SK-N-SH (cell line): Measurements from ENCODE around the gene RASA4B.
"Not testable (repeated sequence)": the region's sequence is repeated elsewhere in the genome, so short reads cannot be mapped to it uniquely, and the experiment has no call there.

Experiments used
- MAX ChIP-seq: IDR thresholded peaks from 2 replicates; pipeline ENCODE4 v1.4.0; 2012; ENCODE audit warnings: low read depth
- TF ChIP-seq, protein P1 (sequence below): fragments of 200-600 bp; sonication (generic); IDR thresholded peaks from 2 replicates; pipeline ENCODE4 v1.6.1; 2017; ENCODE audit warnings: antibody characterized with exemption, mild to moderate bottlenecking, moderate library complexity

DNA sequence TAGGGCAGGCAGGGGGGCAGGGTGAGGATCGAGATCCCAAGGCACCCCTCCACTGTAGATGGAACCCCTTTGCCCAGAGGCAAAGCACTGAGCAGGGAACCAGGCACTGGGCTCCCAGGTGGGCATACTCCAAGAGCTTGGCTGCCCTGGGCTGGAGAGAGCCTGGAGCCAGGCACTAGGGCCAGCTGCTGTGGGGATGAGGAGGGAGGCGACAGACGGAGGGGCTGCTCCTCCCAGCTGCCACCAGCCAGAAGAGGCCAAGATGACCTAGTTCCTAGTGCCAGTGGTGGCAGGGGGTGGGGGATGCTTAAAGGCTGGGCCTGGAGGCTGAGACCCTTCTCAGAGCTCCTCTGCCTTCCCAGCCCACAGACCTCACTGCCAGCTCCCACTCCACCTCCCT, 1.7 kb downstream of the RASA4B start:
- TF ChIP-seq, protein P1, sequence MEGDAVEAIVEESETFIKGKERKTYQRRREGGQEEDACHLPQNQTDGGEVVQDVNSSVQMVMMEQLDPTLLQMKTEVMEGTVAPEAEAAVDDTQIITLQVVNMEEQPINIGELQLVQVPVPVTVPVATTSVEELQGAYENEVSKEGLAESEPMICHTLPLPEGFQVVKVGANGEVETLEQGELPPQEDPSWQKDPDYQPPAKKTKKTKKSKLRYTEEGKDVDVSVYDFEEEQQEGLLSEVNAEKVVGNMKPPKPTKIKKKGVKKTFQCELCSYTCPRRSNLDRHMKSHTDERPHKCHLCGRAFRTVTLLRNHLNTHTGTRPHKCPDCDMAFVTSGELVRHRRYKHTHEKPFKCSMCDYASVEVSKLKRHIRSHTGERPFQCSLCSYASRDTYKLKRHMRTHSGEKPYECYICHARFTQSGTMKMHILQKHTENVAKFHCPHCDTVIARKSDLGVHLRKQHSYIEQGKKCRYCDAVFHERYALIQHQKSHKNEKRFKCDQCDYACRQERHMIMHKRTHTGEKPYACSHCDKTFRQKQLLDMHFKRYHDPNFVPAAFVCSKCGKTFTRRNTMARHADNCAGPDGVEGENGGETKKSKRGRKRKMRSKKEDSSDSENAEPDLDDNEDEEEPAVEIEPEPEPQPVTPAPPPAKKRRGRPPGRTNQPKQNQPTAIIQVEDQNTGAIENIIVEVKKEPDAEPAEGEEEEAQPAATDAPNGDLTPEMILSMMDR: not testable (repeated sequence)
- not testable (repeated sequence) for TF ChIP-seq MAX
